ENCODE results near the gene SH3PXD2A.

- TF ChIP-seq, protein P1, sequence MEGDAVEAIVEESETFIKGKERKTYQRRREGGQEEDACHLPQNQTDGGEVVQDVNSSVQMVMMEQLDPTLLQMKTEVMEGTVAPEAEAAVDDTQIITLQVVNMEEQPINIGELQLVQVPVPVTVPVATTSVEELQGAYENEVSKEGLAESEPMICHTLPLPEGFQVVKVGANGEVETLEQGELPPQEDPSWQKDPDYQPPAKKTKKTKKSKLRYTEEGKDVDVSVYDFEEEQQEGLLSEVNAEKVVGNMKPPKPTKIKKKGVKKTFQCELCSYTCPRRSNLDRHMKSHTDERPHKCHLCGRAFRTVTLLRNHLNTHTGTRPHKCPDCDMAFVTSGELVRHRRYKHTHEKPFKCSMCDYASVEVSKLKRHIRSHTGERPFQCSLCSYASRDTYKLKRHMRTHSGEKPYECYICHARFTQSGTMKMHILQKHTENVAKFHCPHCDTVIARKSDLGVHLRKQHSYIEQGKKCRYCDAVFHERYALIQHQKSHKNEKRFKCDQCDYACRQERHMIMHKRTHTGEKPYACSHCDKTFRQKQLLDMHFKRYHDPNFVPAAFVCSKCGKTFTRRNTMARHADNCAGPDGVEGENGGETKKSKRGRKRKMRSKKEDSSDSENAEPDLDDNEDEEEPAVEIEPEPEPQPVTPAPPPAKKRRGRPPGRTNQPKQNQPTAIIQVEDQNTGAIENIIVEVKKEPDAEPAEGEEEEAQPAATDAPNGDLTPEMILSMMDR (IDR thresholded peaks at IDR 0.05) = no peak
- TF ChIP-seq POLR2A (IDR thresholded peaks at IDR 0.05) = no peak
Observed at GRCh38 chr10:103584216-103585010, 271.0 kb downstream of the SH3PXD2A start.
